Transverse colon (tissue), 4 donors: Measurements from ENCODE around the gene TAL1. TPM values are rescaled to one million over a fixed set of nuclear protein-coding genes. Genes with fewer than 3 reads are reported as not detected.

Source experiments
- DNase-seq: peaks from one replicate; pipeline ENCODE4 v3.0.0-alpha.2; 2019
- H3K27ac ChIP-seq, 4 donors: fragments of 200-600 bp; sonication (generic); 2 replicates each; pipeline ENCODE4 v1.5.1; 2016 to 2018; ENCODE audit warnings: inconsistent platforms in 4 of 4
- H3K27me3 ChIP-seq: fragments of 200-600 bp; sonication (generic); 2 replicates; pipeline ENCODE4 v1.5.1; 2017; ENCODE audit warnings: inconsistent platforms
- H3K36me3 ChIP-seq, 4 donors: fragments of 200-600 bp; sonication (generic); 2 replicates each; pipeline ENCODE4 v1.5.1; 2017 to 2019; ENCODE audit warnings: inconsistent platforms in 4 of 4
- H3K4me1 ChIP-seq, 4 donors: fragments of 200-600 bp; sonication (generic); 2 replicates each; pipeline ENCODE4 v1.5.1; 2017 to 2020; ENCODE audit warnings: inconsistent platforms in 4 of 4
- H3K4me3 ChIP-seq, 4 donors: fragments of 200-600 bp; sonication (generic); 1 replicate in 1 of 4; 2 replicates in 3 of 4; pipeline versions ENCODE4 v1.5.1 to v1.6.1; 2017 to 2019; ENCODE audit warnings: inconsistent platforms in 4 of 4
- H3K9me3 ChIP-seq, 2 donors: fragments of 200-600 bp; sonication (generic); 2 replicates each; pipeline ENCODE4 v1.5.1; 2017 to 2019; ENCODE audit warnings: inconsistent platforms in 2 of 2
- CTCF ChIP-seq, 5 experiments: fragments of 200-600 bp in 3 of 5; fragments of 450-650 bp in 2 of 5; sonication (generic) in 3 of 5; IDR thresholded peaks; 1 replicate in 2 of 5; 2 replicates in 3 of 5; pipeline ENCODE4 v1.5.1; 2016 to 2017; ENCODE audit warnings: antibody characterized with exemption in 5 of 5, inconsistent platforms in 3 of 5, mild to moderate bottlenecking in 2 of 5, moderate library complexity in 1 of 5
- EP300 ChIP-seq: sonication (generic); formaldehyde crosslinking; IDR thresholded peaks from one replicate; pipeline ENCODE4 v1.6.1; 2017; ENCODE audit warnings: antibody characterized with exemption, low read depth
- POLR2A ChIP-seq: fragments of 450-650 bp; IDR thresholded peaks from one replicate; pipeline ENCODE4 v1.6.1; 2016; ENCODE audit warnings: antibody characterized with exemption, mild to moderate bottlenecking, moderate library complexity
- POLR2AphosphoS5 ChIP-seq, 3 donors: sonication (generic); formaldehyde crosslinking; IDR thresholded peaks; one replicate each; pipeline ENCODE4 v1.6.1; 2016; ENCODE audit warnings: antibody characterized with exemption in 3 of 3
- WGBS, 2 donors: methylation state at CpG; one replicate each; pipeline ENCODE4 v1.1.5; 2018; ENCODE audit warnings: low coverage in 1 of 2; 5-methylcytosine and 5-hydroxymethylcytosine counted together
- in situ Hi-C, 4 donors: fragments of 200-750 bp; cut with MboI; loops; one replicate each; pipeline versions ENCODE4 v1.15.0 to v1.15.1; 2017; ENCODE audit warnings: low sequenced_read_pairs in 3 of 4, low pct_ligation_motif_present in 1 of 4, low pct_unique_long_range_greater_than_20kb in 1 of 4
- intact Hi-C: fragments of 100-400 bp; cut with DNase I; formaldehyde crosslinking; loops from one replicate; pipeline ENCODE4 v1.15.1; 2023; ENCODE audit warnings: low total_unique reads
- total RNA-seq, 4 donors: library from RNA; depleted of rRNA; stranded (reverse); fragments of >200 nt; gene quantifications; one replicate each; pipeline ENCODE4 v1.1.0, GENCODE V29; 2016

Gene TAL1
- total RNA-seq, 4 donors from 2014 or later = 0.80 to 7.9 (median 1.9) TPM

- H3K9me3 ChIP-seq = no peaks in the 10 kb centered on the region
- H3K27me3 ChIP-seq = peaks cover 10% of the 10 kb centered on the region
- intact Hi-C loops = no loop called here
- H3K36me3 ChIP-seq = no peaks in the 10 kb centered on the region
- H3K4me1 ChIP-seq = peaks cover 2 to 18% (median 16%) of the 10 kb centered on the region in 4 donors
- no peak for DNase-seq
- 91 to 100% methylated on average over 1 to 14 of the region's 14 CpGs for WGBS, 2 donors
- TF ChIP-seq CTCF (IDR thresholded peaks at IDR 0.05) (no peak), POLR2AphosphoS5 (IDR thresholded peaks at IDR 0.05) (no peak), EP300 (no peak), POLR2A (no peak)
- H3K27ac ChIP-seq = no peak overlapping the region
- no peak overlapping the region for H3K4me3 ChIP-seq
- in situ Hi-C loops = loop anchor here (25.0 kb wide), 2 partner anchors 227 to 527 kb away; partner anchors contain the start of gene FOXE3 (in 2 of the 4)
Measured at GRCh38 chr1:47184822-47185677, 47.0 kb downstream of the TAL1 start.

DNA sequence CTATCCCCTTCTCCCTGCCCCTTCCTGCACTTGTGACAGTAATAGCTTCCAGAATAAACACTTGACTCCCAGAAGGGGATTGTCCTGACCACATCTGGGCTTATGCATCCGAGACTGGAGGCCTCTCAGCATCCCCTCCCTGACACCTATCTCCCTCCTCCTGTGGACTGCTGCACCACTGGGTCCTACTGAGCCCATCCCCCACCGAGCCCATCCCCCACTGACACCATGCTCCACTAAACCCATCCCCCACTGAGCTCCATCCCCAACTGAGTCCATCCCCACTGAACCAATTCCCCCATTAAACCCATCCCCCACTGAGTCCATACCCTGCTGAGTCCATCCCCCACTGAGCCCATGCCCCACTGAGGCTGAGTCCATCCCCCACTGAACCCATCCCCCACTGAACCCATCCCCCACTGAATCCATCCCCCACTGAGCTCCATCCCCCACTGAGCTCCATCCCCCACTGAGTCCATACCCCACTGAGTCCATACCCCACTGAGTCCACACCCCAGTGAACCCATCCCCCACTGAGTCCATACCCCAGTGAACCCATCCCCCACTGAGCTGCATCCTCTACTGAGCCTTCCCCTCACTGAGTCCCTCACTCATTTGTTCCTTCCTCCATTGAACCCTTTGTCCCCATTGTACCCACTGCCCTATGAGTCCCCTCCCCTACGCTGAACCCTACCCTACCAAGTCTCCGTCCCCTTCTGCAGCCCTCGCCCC lies 47.8 kb downstream of the TAL1 start:
- no peak for DNase-seq
- Histone ChIP-seq H3K4me1 (peaks cover 10 to 18% (median 17%) of the 10 kb centered on the region in 4 donors), H3K9me3 (no peaks in the 10 kb centered on the region), H3K27me3 (peaks cover 10% of the 10 kb centered on the region), H3K36me3 (no peaks in the 10 kb centered on the region), H3K4me3 (no peak overlapping the region), H3K27ac (no peak overlapping the region)
- intact Hi-C loops = no loop called here
- TF ChIP-seq CTCF (IDR thresholded peaks at IDR 0.05) (no peak), POLR2A (no peak), POLR2AphosphoS5 (IDR thresholded peaks at IDR 0.05) (no peak), EP300 (no peak)
- in situ Hi-C loops = loop anchor here (25.0 kb wide), 2 partner anchors 228 to 528 kb away; partner anchors contain the start of gene FOXE3 (in 2 of the 4)
- WGBS, 2 donors = 72 to 100% methylated on average over 3 to 5 of the region's 5 CpGs

DNA sequence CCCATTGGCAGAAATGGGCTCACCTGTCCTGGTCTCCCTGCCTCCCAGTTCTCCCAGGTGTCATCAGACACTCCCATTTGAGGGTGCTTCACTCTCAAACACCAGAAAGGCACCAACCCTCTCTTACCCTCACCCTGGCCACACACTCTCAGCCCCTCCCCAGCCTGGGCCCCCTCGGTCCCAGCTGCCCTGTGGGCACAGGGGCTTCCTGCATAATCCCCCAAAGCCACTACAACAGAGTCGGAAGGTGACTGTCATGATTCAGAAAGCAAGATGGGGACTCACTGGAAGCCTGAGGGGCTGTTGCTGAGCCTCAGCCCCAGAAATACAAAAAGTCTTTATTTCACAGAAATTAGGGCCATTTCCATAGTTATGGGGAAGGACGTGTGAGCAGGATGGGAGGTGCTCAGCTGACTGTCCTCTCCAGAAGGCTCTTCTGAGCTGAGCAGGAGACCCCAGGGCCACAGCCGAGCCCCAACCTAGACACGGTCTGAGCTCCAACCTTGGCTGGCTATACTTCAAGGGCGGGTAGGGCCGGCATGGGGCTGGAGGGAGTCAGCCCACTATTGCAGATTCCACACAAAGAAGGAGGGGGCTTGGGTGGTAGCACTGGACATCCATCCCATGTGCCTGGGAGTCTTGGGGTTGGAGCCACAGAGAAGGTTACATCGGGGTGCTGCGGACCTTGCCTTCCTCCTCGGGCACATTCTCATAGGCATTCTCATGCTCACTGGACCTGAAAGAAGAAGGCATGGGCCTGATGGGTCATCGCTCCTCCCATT lies 48.5 kb downstream of the TAL1 start:
- in situ Hi-C loops (loop anchor here (25.0 kb wide), 2 partner anchors 229 to 529 kb away; partner anchors contain the start of gene FOXE3 (in 2 of the 4)), intact Hi-C loops (no loop called here)
- Histone ChIP-seq H3K27ac (no peak overlapping the region), H3K4me1 (peaks cover 10 to 15% (median 12%) of the 10 kb centered on the region in 4 donors), H3K27me3 (peaks cover 10% of the 10 kb centered on the region), H3K9me3 (no peaks in the 10 kb centered on the region), H3K4me3 (no peak overlapping the region), H3K36me3 (no peaks in the 10 kb centered on the region)
- 80% methylated on average over 11 of the region's 11 CpGs; no CpG with 5 or more reads in 1 of the 2 donors for WGBS, 2 donors
- no peak for DNase-seq
- TF ChIP-seq POLR2AphosphoS5 (IDR thresholded peaks at IDR 0.05) (no peak), EP300 (no peak), POLR2A (no peak), CTCF (IDR thresholded peaks at IDR 0.05) (no peak)
